ENCODE measurements around the gene RAB18. TPM values are rescaled to one million over a fixed set of nuclear protein-coding genes. Genes with fewer than 3 reads are reported as not detected.

RAB18 gene
- 10 to 100 TPM; 72.0 to 73.3 TPM for total RNA-seq

DNA sequence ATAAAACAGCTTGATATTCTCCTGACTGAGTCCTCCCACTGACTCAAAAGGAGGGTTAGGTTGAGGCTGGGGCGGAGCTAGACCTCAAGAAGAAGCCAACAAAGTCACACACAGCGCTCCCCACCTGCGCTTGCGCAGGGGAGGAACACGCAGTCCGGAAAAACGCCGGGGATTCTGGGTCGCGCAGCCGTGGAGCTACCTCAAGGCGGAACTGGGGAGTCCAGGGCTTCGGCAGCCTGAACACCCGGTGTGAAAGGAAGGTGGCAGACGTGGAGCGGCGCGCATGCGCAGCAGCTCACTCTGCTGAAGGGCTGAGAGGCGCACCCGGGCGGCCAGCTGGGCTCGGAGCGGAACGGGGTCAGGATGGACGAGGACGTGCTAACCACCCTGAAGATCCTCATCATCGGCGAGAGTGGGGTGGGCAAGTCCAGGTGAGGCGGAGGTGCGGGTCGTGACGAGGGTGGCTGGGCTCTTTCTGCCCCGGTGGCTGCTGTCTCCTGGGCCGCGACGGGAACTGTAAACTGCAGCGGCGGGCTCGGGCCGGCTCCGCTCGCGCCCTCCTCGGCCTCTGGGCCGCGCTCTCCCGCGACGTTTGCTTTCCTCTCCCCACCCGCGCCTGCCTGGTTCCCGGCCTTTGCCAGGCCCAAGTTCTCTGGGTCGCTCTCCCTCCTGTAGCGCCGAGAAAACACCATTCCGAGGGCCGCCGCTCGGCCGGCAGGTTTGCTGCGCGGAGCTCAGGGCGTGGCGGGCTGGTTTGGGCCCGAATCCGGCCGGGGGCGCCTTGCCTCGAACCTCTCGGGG, at the start of gene RAB18:
RAB18 (plus strand) TSS at position 298 of the 801 bp plus-strand sequence; CDS start at position 364, 66 bp downstream.

Other genes with a start within 250 kb of the RAB18 start
- under 1 TPM in 1 of 2 experiments, not detected in 1; 0.08 TPM for gene MKX, start 241.5 kb downstream of the RAB18 start, total RNA-seq

All from activated naive CD4-positive, alpha-beta T cell treated with anti-CD3 and anti-CD28 coated beads, Interleukin-2, amount 10 ng/mL, durations not matched to agents 5 hours and 36 hours (primary cell).